ENCODE measurements around the gene BUD31. TPM values are rescaled to one million over a fixed set of nuclear protein-coding genes. Genes with fewer than 3 reads are reported as not detected.

BUD31 gene
- total and polyA plus RNA-seq, 9 of the 15 experiments (the other 6 are each of a cell fraction or from before 2014, with no cell fraction given), result 105 to 342 (median 247) TPM

DNA sequence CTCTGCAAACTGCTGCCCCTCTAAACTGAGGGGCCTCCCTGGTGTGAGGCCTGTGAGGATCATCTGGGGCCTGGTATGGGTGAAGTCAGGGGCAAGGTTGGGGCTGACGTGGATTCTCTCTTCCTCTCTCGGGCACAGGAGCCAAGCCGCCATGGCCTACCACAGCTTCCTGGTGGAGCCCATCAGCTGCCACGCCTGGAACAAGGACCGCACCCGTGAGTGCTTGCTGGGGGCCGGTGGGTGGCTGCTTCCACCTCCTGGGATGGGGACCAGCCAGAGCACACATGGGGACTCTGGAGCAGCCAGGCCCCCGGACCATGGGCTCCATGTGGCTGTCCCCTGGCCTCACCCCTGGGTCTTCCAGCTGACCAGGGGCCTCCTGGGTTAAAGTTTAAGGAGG, 23.2 kb upstream of the BUD31 start:
- peaks cover 79% of the 10 kb centered on the region; the same call in 2 of the 3 replicates for H3K36me3 ChIP-seq (ENCODE audit: control insufficient read depth, insufficient read depth, low read length)
- no peak overlapping the region for H3K4me2 ChIP-seq (ENCODE audit: insufficient read depth, low read length)
- in situ Hi-C loops (cut with MboI), result no loop called here
- CTCF ChIA-PET (ENCODE audit: low intra/inter-chr PET ratio), result interaction anchor here (2.3 kb wide), 1 partner anchor 21 kb away, joined by 18 read pairs; no protein-coding TSS in a partner anchor
- DNase-seq (ENCODE audit: extremely low read depth in 1 of 4, low spot score in 3 of 4) (no peak), ATAC-seq (no peak), FAIRE-seq (no peak)
- intact Hi-C loops (cut with micrococcal nuclease), result loop anchor here (5.0 kb wide), 2 partner anchors 58 to 243 kb away; partner anchors contain the start of genes ARPC1A and SMURF1
- POLR2A ChIA-PET, result interaction anchor here (0.6 to 1.2 kb wide), 4 partner anchors 13 to 172 kb away, joined by 3 read pairs; no protein-coding TSS in a partner anchor
- H2AFZ ChIP-seq (ENCODE audit: low read depth, low read length), result no peak overlapping the region
- WGBS (ENCODE audit: insufficient coverage, low coverage, missing lambda C conversion rate), result 92% methylated on average over 8 of the region's 8 CpGs
- H3K27me3 ChIP-seq (ENCODE audit: control insufficient read depth in 2 of 2, insufficient read depth in 2 of 2, low read length in 2 of 2), result no peaks in the 10 kb centered on the region
- H3K4me3 ChIP-seq, result no peak overlapping the region
- H3K79me2 ChIP-seq (ENCODE audit: control insufficient read depth, insufficient read depth, low read length), result peaks cover 40% of the 10 kb centered on the region
- TF ChIP-seq POLR2A (conservative IDR thresholded peaks at IDR 0.05) (0 out of 2 replicates have a peak, but pooled peaks have one; percentile 33), POLR2G (IDR thresholded peaks at IDR 0.05; ENCODE audit: low read depth, low read length) (peak; percentile 54; the same call in 1 of the 2 replicates), SUPT5H (IDR thresholded peaks at IDR 0.05) (peak; percentile 24; the same call in 1 of the 2 replicates)
- TF ChIP-seq, protein P1, sequence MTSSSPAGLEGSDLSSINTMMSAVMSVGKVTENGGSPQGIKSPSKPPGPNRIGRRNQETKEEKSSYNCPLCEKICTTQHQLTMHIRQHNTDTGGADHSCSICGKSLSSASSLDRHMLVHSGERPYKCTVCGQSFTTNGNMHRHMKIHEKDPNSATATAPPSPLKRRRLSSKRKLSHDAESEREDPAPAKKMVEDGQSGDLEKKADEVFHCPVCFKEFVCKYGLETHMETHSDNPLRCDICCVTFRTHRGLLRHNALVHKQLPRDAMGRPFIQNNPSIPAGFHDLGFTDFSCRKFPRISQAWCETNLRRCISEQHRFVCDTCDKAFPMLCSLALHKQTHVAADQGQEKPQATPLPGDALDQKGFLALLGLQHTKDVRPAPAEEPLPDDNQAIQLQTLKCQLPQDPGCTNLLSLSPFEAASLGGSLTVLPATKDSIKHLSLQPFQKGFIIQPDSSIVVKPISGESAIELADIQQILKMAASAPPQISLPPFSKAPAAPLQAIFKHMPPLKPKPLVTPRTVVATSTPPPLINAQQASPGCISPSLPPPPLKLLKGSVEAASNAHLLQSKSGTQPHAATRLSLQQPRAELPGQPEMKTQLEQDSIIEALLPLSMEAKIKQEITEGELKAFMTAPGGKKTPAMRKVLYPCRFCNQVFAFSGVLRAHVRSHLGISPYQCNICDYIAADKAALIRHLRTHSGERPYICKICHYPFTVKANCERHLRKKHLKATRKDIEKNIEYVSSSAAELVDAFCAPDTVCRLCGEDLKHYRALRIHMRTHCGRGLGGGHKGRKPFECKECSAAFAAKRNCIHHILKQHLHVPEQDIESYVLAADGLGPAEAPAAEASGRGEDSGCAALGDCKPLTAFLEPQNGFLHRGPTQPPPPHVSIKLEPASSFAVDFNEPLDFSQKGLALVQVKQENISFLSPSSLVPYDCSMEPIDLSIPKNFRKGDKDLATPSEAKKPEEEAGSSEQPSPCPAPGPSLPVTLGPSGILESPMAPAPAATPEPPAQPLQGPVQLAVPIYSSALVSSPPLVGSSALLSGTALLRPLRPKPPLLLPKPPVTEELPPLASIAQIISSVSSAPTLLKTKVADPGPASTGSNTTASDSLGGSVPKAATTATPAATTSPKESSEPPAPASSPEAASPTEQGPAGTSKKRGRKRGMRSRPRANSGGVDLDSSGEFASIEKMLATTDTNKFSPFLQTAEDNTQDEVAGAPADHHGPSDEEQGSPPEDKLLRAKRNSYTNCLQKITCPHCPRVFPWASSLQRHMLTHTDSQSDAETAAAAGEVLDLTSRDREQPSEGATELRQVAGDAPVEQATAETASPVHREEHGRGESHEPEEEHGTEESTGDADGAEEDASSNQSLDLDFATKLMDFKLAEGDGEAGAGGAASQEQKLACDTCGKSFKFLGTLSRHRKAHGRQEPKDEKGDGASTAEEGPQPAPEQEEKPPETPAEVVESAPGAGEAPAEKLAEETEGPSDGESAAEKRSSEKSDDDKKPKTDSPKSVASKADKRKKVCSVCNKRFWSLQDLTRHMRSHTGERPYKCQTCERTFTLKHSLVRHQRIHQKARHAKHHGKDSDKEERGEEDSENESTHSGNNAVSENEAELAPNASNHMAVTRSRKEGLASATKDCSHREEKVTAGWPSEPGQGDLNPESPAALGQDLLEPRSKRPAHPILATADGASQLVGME (CRISPR knock-in tag; IDR thresholded peaks at IDR 0.05), result no peak
- H3K27ac ChIP-seq (ENCODE audit: extremely low read depth, low read depth, low read length), result no peak overlapping the region
- H3K9me3 ChIP-seq (replicated peaks; ENCODE audit: control insufficient read depth, insufficient read depth, low read depth, low read length), result no peaks in the 10 kb centered on the region
- BruUV-seq (replicated peaks), result no TSS peak
- peaks cover 7 to 35% of the 10 kb centered on the region in 2 experiments for H3K4me1 ChIP-seq (replicated peaks in 1 of 2; ENCODE audit: control insufficient read depth in 2 of 2, insufficient read depth in 2 of 2, low read length in 2 of 2)
- H3K9ac ChIP-seq (ENCODE audit: insufficient read depth in 1 of 2, low read depth in 2 of 2, low read length in 2 of 2), result peak overlapping the region in 1 of 2 experiments; percentile 75; a peak in 2 of 4 replicates
- H4K20me1 ChIP-seq (replicated peaks; ENCODE audit: control insufficient read depth, insufficient read depth, low read length), result peaks cover 21% of the 10 kb centered on the region
- peaks cover 6% of the 10 kb centered on the region for H3K9me1 ChIP-seq (ENCODE audit: control insufficient read depth, insufficient read depth, low read length)
